Kidney epithelial cell (primary cell): Measurements from ENCODE around the gene SDCBP2. TPM values are rescaled to one million over a fixed set of nuclear protein-coding genes. Genes with fewer than 3 reads are reported as not detected.

Experiments used
- DNase-seq: peaks from one replicate; pipeline ENCODE4 v3.0.0-alpha.2; 2010; ENCODE audit warnings: low read depth
- H3K27me3 ChIP-seq: 2 replicates; pipeline ENCODE4 v1.6.0; 2011; ENCODE audit warnings: low read length; ENCODE audit not compliant: control insufficient read depth, insufficient read depth
- H3K36me3 ChIP-seq: 2 replicates; pipeline ENCODE4 v1.5.1; 2011; ENCODE audit warnings: low read length; ENCODE audit not compliant: control insufficient read depth, insufficient read depth
- H3K4me3 ChIP-seq: 2 replicates; pipeline ENCODE4 v1.5.1; 2011; ENCODE audit warnings: low read depth, mild to moderate bottlenecking, control low read depth, low read length
- CTCF ChIP-seq: IDR thresholded peaks from 2 replicates; pipeline ENCODE4 v1.5.1; 2011; ENCODE audit warnings: mild to moderate bottlenecking, moderate library complexity, low read length, control low read depth, inconsistent platforms; ENCODE audit not compliant: insufficient read depth, poor library complexity, severe bottlenecking
- total RNA-seq: library from RNA; depleted of rRNA; stranded (reverse); fragments of >200 nt; gene quantifications from 2 replicates; pipeline ENCODE4 v1.2.3, GENCODE V29; 2015

SDCBP2 gene
- total RNA-seq, 1 donor from 2014 or later: 6.1 TPM

- H3K4me3 ChIP-seq: no peak overlapping the region
- no peaks in the 10 kb centered on the region for H3K27me3 ChIP-seq
- no peaks in the 10 kb centered on the region for H3K36me3 ChIP-seq
- DNase-seq: no peak
- no peak for TF ChIP-seq CTCF
These were observed 7.9 kb downstream of the SDCBP2 start for GRCh38 chr20:1320902-1321653.

DNA sequence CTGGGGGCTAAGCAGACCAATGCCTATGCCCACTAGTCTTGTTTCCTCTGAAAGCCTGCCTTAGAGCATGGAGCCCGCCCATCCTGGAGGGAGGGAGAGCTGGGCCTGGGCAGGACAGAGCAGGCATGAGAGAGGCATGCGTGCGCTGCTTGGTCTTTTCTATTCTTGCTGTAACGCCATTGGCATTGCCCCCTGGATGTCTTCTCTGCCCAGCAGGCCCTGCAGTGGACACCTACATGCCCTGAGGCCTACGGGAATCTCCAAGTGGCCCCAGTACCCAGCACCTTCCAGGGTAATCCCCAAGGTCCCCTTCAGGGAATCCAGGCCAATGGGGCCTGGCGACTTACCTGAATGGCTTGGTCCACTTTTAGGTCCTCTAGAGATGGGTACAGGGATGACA is 8.9 kb downstream of the SDCBP2 start:
- Histone ChIP-seq H3K27me3 (no peaks in the 10 kb centered on the region), H3K36me3 (no peaks in the 10 kb centered on the region), H3K4me3 (no peak overlapping the region)
- no peak for DNase-seq
- no peak for TF ChIP-seq CTCF

GRCh38 chr20:1319462-1319861 is 9.5 kb downstream of the SDCBP2 start:
- no peak for DNase-seq
- Histone ChIP-seq H3K36me3 (no peaks in the 10 kb centered on the region), H3K4me3 (no peak overlapping the region), H3K27me3 (no peaks in the 10 kb centered on the region)
- TF ChIP-seq CTCF: no peak

GRCh38 chr20:1319051-1319450 is 9.9 kb downstream of the SDCBP2 start:
- no peak overlapping the region for H3K4me3 ChIP-seq
- no peaks in the 10 kb centered on the region for H3K27me3 ChIP-seq
- DNase-seq: no peak
- no peaks in the 10 kb centered on the region for H3K36me3 ChIP-seq
- no peak for TF ChIP-seq CTCF

GRCh38 chr20:1317545-1318255 is 11.2 kb downstream of the SDCBP2 start:
- H3K4me3 ChIP-seq: no peak overlapping the region
- no peaks in the 10 kb centered on the region for H3K36me3 ChIP-seq
- TF ChIP-seq CTCF: no peak
- no peak for DNase-seq
- no peaks in the 10 kb centered on the region for H3K27me3 ChIP-seq
